ENCODE results near the gene TYMP. TPM values are rescaled to one million over a fixed set of nuclear protein-coding genes. Genes with fewer than 3 reads are reported as not detected.

Gene TYMP
- total RNA-seq, 4 donors from 2014 or later: 18.5 to 55.1 (median 39.3) TPM

GRCh38 chr22:50483106-50483505 lies 46.7 kb downstream of the TYMP start:
- Histone ChIP-seq H3K4me3 (no peak overlapping the region), H3K27me3 (peaks cover 95% of the 10 kb centered on the region), H3K36me3 (no peaks in the 10 kb centered on the region), H3K4me1 (peaks cover 0 to 19% (median 0%) of the 10 kb centered on the region in 3 donors), H3K9me3 (no peaks in the 10 kb centered on the region), H3K27ac (no peak overlapping the region)
- ATAC-seq: no peak
- TF ChIP-seq POLR2A (IDR thresholded peaks at IDR 0.05): no peak
- TF ChIP-seq, protein P1, sequence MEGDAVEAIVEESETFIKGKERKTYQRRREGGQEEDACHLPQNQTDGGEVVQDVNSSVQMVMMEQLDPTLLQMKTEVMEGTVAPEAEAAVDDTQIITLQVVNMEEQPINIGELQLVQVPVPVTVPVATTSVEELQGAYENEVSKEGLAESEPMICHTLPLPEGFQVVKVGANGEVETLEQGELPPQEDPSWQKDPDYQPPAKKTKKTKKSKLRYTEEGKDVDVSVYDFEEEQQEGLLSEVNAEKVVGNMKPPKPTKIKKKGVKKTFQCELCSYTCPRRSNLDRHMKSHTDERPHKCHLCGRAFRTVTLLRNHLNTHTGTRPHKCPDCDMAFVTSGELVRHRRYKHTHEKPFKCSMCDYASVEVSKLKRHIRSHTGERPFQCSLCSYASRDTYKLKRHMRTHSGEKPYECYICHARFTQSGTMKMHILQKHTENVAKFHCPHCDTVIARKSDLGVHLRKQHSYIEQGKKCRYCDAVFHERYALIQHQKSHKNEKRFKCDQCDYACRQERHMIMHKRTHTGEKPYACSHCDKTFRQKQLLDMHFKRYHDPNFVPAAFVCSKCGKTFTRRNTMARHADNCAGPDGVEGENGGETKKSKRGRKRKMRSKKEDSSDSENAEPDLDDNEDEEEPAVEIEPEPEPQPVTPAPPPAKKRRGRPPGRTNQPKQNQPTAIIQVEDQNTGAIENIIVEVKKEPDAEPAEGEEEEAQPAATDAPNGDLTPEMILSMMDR (IDR thresholded peaks at IDR 0.05): no peak
- no peak for TF ChIP-seq POLR2AphosphoS5 (IDR thresholded peaks at IDR 0.05)
- no peak for TF ChIP-seq EP300 (IDR thresholded peaks at IDR 0.05)
- WGBS, 2 donors (ENCODE audit: low coverage in 1 of 2): 55% methylated on average over 4 of the region's 10 CpGs; no CpG with 5 or more reads in 1 of the 2 donors

DNA sequence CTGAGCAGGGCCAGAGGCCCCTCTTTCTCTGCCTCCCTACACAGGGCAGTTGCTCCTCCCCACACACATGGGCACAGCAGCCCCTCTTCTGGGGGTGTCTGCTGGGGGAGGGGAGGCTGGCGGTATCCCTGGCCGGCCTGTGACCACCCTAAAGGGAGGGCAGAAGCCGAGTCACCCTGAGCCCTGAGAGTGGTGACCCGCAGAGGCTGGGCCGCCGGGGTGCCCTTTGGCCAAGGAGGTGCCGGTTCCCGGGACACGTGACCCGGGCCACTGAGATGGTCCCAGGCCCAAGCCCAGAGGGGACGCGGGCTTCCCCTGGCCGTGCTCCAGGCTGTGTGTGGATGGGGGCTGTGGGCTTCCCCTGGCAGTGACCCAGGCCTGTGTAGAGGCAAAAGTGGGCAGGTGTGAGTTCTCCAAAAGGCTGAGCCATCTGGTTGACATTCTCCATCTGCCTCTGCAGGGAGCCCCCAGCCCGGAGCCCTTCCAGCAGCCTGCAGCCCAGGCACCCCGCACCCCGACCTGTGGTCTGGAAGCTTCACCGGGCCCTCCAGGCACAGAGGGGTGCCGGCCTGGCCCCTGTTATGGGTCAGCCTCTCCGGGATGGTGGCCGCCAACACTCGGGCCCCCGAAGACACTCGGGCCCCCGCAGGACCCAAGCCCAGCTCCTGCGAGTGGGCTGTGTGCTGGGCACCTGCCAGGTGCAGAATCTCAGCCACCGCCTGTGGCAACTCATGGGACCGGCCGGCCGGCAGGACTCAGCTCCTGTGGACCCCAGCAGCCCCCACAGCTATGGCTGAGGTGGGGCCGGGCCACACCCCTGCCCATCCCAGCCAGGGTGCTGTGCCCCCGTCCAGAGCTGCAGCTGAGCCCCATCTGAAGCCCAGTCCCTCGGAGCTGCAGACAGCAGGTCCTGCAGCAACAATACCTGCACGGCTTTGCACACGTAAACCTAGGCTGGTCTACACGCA lies 47.4 kb downstream of the TYMP start:
- peak overlapping the region in 1 of 2 donors; percentile 51 for H3K4me3 ChIP-seq
- no peak for ATAC-seq
- no peaks in the 10 kb centered on the region for H3K36me3 ChIP-seq
- no peak for TF ChIP-seq POLR2AphosphoS5 (IDR thresholded peaks at IDR 0.05)
- TF ChIP-seq POLR2A (IDR thresholded peaks at IDR 0.05): no peak
- no peak for TF ChIP-seq EP300 (IDR thresholded peaks at IDR 0.05)
- TF ChIP-seq, protein P1 (IDR thresholded peaks at IDR 0.05): no peak
- H3K9me3 ChIP-seq: no peaks in the 10 kb centered on the region
- peaks cover 88% of the 10 kb centered on the region for H3K27me3 ChIP-seq
- WGBS, 2 donors (ENCODE audit: low coverage in 1 of 2): 93% methylated on average over 2 of the region's 35 CpGs; no CpG with 5 or more reads in 1 of the 2 donors
- no peak overlapping the region for H3K27ac ChIP-seq
- peaks cover 0 to 19% (median 0%) of the 10 kb centered on the region in 3 donors for H3K4me1 ChIP-seq

DNA sequence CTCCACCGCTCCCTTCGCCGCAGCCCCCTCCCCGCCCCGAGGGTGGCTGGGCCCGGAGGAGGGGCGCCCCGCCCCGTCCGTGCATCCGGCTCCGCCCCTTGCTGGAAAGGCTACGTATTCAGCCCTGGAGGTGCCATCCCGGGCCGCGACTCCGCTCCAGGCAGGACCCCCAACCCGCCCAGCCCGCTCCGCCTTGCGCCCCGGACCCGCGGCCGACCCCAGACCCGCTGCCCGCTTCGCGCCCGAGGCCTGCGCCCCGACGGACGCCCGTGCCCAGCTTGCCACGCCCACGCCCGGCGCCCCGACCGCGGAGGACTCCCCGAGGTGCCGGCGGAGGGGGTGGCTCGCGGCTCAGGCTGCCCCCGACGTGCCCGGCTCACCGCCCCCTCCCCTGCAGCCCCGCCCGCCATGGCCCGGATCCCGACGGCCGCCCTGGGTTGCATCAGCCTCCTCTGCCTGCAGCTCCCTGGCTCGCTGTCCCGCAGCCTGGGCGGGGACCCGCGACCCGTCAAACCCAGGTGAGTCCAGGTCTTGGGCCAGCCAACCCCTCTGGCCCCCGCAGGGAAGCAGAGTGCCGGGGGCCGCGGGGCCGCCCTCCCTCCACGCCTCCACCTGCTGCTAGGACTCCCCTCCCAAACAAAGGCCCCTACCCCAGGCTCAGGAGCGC lies 48.2 kb downstream of the TYMP start, which contains the start of gene ADM2:
ADM2 (plus strand) TSS at position 104 of the 667 bp plus-strand sequence; CDS start at position 409, 305 bp downstream.
- H3K4me1 ChIP-seq: peaks cover 0 to 19% (median 0%) of the 10 kb centered on the region in 3 donors
- no peak within 1 kb of the TSS for H3K27ac ChIP-seq
- WGBS, 2 donors (ENCODE audit: low coverage in 1 of 2): no CpG with 5 or more reads among the region's 70 CpGs
- no peaks in the 10 kb centered on the region for H3K9me3 ChIP-seq
- ATAC-seq: no peak
- H3K4me3 ChIP-seq: peak within 1 kb of the TSS in 1 of 2 donors; percentile 51
- H3K36me3 ChIP-seq: no peaks in the 10 kb centered on the region
- H3K27me3 ChIP-seq: peaks cover 80% of the 10 kb centered on the region
- TF ChIP-seq, protein P1 (IDR thresholded peaks at IDR 0.05): no peak
- TF ChIP-seq EP300 (IDR thresholded peaks at IDR 0.05) (no peak), POLR2A (IDR thresholded peaks at IDR 0.05) (no peak)

DNA sequence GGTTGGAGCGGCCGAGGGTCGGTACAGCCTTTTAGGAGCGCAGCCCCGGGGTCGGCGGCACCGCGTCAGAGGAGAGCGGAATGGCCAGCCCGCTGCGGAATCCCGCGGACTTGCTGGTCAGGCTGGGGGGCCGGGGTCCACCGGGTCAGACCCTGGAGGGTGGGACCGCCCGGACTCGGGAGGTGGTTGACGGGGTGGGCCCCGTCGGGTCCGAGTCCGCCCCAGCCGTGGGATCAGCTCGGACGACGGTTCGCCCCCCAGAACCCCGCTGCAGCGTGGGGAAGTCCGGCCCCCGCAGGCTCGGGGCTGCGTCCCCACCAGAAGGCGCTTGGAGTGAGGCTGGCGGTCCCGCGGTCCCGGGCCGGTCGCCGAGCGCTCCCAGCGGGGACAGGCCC lies 48.8 kb downstream of the TYMP start:
- TF ChIP-seq POLR2A (IDR thresholded peaks at IDR 0.05) (no peak), EP300 (IDR thresholded peaks at IDR 0.05) (no peak), POLR2AphosphoS5 (IDR thresholded peaks at IDR 0.05) (no peak)
- TF ChIP-seq, protein P1 (IDR thresholded peaks at IDR 0.05): no peak
- peak overlapping the region in 1 of 2 donors; percentile 51 for H3K4me3 ChIP-seq
- no peaks in the 10 kb centered on the region for H3K9me3 ChIP-seq
- ATAC-seq: no peak
- no peak overlapping the region for H3K27ac ChIP-seq
- H3K27me3 ChIP-seq: peaks cover 75% of the 10 kb centered on the region
- H3K36me3 ChIP-seq: no peaks in the 10 kb centered on the region
- H3K4me1 ChIP-seq: peaks cover 0 to 19% (median 0%) of the 10 kb centered on the region in 3 donors
- WGBS, 2 donors (ENCODE audit: low coverage in 1 of 2): no CpG with 5 or more reads among the region's 45 CpGs
